GM19468 (cell line): ENCODE data around the gene ELF5.

Experiments
- ATAC-seq: cut with Tn5 transposase; IDR thresholded peaks from one replicate; pipeline ENCODE4 v1.9.1; 2021; ENCODE audit warnings: mild to moderate bottlenecking, moderate library complexity, moderate number of reproducible peaks; ENCODE audit not compliant: unreplicated experiment; ENCODE audit errors: extremely low read depth

The ELF5 gene

DNA sequence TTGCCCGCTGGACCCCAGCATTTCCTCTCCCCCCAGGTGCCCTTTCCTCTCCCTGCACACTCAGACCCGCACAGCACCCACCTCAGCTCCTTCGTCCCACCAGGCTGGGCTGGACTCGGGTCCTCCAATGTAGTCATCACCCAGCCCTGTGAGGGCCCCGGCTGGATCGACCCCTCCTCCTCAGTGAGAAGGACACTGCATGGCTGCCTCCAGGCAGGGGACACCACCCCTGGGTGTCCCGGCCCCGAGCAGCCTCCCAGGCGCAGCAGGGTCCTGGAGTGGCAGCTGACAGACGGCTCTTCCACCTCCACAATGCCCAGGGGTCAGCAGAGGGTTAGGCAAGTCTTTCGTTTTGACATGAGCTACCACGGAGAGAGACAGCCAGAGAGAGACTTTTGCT is 11.1 kb upstream of the ELF5 start:
- ATAC-seq, result no peak

DNA sequence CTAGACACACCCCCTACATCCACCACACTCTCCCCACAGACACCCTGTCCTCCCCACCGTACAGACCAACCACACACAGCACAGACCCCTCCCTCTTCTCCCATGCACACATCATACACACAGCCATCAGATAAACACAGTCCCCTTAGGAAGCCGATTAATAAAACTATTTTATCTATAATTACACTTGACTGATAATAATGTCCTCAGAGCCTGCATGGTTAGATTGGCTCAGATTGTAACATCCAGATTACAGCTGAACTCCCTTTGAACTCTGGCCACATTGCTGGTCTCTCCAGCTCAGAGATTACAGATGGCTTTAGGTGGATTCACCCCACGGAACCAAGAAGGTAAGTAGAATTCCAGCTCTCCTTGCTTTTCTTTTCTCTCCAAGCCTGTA is 9.5 kb upstream of the ELF5 start:
- no peak for ATAC-seq

DNA sequence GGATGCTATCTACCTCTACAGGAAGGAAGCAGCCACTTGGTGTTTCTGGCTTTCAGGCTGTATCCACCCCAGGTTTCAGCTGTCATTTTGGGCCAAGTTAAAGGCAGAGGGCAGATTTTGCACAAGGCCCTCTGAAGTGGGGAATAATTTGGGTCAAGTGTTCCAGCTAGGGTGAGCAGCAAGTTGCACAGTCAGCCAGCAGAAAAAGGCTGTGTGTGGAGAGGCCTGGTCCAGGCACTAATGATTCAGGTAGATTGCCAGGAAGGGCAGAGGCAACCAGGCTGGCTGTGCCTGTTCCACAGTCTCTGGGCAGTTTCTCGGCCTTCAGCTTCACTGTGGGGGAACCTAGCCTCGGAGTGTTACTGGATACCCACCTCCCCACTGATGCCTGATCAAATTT is 8.6 kb upstream of the ELF5 start:
- ATAC-seq, result no peak

DNA sequence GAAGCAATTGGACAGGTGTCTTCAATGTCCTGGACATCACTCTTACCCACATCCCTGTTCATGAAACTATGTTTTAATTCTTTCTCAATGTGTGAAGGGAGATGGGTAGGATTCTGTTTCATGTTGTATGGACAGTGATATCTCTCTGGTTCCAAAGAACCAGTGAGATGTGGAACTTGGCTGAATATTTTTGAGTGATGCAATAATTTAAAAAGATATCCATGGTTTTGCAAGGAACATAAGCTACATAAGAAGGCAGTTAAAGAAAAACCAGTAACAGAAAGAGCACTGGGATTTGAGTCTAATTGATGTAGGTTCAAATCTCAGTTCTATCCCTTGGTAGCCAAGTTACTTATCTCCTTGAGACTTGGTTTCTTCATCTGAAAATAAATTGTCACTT is 7.7 kb upstream of the ELF5 start:
- no peak for ATAC-seq

DNA sequence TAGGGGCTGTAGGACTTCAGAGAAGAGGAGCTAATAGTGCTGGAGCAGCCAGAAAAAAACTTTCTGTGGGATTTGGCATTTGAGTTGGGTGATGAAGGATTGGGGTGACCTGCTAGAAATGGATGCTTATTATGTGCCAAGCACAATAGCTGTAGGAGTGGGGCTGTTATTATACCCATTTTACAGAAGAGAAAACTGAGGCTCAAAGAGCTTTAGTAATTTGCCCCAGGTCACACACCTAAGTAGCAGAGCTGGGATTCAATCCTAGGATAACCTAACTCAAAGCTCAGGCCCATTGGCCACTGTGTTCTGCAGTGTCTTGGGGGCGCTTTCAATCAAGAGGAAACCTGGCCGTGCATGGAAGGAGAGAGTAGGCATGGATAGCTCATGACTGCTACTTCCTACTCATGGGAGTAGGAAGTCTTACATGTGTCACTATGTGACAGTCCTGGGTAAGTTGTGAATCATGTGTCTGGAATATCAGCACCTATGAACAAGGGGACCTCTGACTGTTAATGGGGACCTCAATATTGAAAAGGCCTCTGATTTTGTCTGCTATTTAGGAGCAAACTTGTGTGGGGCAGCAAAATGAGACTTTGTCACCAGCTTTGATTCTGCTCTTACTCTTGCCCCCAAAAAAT is 6.1 kb upstream of the ELF5 start:
- ATAC-seq, result no peak

DNA sequence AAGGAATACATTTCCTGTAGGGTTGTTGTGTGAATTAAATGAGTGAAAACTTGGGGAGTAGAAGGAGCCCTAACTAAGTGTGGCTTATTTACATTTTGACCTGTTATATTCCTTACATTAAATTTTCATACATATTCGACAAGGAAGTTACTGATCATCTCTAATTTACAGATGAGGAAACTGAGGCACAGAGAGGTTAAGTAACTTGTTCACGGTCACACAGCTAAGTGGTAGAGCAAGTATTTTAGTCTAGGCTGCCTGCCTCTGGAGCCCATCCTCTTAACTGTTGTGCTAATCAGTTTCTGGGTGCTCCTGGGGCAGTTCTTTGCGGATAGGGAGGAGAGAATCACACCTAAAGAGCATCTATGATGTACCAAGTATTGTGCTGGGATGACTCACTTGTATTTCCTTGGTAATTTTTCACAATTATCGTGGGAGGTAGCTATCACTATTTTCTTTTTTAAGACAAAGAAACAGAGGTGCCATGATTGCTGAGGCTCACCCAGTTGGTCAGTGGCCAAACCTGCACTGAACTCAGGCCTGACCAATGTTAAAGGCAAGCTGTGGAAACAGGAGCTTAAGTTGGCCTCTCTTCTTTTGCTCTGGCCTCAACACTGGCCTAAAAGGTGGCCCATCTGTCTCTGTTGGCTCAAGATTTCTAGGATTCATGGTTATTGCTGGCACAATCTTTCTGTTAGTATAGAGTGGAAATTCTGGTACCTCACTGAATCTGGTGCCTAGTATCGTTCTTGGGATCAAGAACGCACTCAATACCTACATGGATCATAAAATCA is 2.9 kb upstream of the ELF5 start:
- no peak for ATAC-seq

DNA sequence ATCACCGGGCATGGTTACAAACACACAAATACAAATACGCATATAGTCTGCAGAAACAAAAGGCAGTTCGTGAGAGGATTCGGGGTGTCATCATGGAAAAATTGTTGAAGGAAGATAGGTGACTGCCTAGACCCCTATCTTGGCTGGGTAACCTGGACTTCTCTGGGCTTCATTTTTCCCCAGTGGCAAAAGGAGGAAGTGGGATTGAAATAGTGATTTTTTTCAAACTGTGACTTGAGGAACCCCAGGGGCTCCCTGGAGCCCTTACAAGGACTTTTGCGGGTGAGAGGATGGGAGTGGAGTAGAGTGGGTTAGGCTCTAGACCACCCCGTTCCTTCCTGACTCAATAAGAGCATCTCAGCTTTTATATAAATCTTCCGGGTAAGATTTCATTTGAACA is 1.0 kb upstream of the ELF5 start:
- no peak for ATAC-seq

DNA sequence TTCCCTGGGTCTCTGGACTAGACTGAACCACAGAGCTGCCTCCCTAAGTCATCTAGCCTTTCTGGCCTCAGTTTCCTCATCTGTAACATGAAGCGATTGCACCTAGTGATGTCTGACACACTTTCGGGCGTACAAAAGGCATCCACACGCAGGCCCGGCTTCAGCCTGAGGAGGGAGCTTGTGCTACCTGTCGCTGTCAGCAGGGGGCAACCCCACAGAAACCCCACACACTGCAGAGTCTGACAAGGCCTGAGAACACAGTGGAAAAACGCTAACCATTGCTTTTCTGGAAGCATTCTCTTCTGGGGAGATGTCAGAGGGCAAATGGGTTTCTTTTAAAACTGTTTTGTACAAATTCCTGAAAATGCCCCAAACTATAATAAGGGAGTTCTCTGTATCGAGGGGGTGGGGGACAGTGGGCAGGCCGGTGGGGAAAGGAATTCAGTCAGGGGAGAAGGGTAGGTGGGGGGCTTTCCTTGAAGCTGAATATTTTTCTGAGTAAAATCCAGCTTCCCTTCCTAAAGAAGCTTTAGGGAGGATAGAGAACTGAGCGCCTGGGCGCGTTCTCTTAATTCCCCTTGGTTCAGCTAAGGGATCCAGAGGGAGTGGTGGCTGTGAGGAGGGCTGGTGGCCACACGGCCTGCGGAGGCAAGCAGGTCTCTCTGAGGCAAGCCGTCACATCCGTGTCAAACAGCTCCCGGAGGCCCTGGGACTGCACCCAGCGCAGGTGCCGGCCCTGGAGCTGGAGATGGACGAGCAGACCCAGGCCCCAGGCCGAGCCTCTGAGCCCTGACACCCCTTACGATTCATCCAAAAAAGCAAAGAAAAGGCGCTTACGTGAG is 533 bp downstream of the ELF5 start:
- ATAC-seq, result no peak

DNA sequence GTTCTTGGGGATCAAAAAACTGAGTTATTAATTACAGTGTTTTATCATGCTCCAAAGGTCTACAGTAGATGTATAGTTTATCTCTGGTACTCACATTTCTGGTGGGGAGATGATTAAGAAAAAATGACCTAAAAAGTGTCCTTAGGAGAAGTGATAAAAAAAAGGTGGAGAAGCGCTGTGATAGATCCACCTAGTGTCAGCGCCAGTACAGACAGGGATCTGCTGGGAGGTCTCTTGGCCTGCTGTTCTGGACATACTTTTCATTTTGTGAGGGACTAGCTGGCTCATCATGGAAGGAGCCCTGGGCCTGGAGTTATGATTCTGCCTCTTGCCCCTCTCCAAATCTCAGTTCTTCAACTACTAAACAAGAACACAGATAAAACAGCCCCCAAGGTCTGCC is 2.9 kb downstream of the ELF5 start:
- ATAC-seq, result no peak

DNA sequence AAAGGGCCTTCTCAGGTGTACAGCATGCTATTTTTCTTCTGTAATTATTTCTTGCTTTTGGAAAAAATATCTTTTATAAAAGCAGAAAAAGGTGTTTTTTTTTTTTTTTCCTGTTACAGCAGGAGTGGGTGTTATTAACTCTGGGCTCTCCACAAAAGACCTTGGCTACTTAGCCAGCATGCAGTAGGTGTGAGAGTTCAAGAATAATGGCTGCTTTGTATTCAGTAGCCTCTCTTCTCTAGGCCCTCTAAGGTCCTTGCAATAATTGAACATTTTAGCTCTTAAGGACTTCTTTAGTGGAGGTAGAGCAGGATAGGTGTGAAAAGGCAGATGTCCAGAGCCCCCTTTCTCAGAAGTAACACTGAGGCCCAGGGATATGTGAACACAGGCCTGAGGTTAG is 3.4 kb downstream of the ELF5 start:
- ATAC-seq, result no peak

DNA sequence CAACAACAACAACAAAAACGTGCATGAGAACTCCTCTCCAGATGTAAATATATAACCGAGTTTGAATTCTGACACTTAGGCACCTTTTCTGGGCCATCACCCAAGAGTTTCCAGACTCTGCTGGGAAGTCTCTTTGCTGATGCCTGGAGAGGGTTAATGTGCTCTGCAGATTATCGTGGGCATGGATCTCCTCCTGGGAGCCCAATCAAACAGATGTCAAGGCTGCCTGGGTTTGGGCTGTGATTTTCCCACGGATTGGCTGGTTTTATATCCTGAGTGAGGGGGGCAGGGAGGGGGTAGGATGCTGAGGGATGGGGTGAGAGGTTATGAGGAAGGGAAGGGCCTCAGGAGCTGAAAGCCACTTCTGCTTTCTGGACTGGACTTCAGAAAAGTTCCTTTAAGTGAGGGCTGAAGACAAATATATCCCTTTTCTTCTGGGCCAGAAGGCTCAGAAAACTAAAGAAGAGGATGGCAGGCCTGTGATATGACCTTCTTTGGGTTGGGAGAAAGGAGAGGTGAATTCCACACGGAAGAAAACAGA is 4.2 kb downstream of the ELF5 start:
- ATAC-seq, result no peak

DNA sequence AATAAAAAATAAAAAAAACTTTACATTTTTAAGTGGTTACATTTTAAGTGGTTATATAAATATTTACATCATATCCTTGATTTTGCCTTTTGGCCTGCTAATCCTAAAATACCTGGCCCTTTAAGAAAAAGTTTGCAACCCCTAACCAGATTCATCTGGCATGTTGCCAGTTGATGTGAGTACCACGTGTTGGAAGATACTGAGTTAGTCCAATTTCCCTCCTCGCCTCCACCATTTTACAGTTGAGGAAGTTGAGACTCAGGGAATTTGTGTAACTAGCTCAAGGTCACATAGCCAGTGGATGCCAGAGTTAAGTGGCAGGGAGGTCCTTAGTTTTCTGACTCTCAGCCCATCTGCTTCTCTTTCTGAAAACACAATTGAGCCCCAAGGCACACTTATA is 5.1 kb downstream of the ELF5 start:
- ATAC-seq, result no peak

DNA sequence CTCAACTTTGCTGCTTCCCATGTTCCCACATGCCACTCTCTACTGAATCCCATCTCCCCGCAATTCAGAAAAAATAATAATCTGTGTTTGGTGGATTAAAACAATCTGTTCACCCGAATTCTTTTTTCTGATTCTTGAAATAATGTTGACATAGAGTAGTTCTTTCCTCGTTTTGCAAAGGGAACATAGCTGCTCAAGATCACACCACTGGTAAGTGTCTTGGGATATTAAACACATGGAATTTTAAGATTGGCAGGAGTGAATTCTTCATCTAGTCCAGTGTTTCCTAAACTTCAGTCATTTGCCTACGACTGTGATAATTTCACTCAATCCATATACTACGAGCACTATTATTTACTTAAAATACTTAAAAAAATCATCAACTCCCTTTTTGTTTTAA is 6.0 kb downstream of the ELF5 start:
- ATAC-seq, result no peak

DNA sequence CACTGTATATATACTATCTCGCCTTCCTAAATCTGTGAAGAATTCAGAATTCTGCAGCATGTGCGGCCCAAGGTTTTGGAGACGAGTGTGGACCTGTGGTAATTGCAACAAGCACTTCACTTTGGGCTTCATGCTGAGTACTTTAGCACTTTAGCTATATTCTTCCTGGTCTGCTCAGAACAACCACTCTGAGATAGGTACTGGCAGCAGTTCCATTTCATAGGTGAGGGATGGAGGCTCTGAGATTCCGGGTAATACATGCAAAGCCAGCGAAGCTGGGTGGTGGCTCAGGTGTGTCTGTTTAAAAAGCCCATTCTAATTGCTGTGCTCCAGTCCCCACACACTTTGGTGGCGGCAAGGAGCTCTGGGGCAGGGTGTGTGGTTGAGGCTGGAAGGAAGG is 6.4 kb downstream of the ELF5 start:
- no peak for ATAC-seq

DNA sequence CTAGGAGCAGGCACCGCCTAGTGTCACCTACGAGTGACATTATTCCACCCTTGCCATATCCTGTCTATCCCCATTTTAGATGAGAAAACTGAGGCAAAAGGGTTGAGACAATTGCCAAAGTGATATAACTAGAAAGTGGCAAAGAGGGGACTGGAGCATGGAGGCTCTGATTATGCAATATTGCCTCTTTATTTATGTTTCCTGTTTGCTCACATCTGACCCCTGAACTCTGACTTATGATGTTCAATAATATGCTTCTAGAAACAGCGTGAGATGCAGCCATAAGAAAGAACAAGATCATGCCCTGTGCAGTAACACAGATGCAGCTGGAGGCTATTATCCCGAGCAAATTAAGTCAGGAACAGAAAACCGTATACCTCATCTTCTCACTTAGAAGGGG is 7.7 kb downstream of the ELF5 start:
- no peak for ATAC-seq

DNA sequence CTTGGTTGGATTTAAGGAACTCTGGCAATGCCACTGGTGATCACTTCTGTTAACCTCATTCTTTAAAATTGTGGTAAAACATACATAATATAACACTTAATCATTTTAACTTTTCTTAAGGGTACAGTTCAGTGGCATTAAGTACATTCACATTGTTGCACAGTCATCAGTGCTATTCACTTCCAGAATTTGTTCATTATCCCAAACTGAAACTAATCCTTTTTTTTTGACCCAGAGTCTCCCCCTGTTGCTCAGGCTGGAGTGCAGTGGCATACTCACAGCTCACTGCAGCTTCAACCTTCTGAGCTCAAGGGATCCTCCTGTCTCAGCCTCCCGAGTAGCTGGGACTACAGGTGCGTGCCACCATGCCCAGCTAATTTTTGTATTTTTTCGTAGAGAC is 10.6 kb downstream of the ELF5 start:
- no peak for ATAC-seq

DNA sequence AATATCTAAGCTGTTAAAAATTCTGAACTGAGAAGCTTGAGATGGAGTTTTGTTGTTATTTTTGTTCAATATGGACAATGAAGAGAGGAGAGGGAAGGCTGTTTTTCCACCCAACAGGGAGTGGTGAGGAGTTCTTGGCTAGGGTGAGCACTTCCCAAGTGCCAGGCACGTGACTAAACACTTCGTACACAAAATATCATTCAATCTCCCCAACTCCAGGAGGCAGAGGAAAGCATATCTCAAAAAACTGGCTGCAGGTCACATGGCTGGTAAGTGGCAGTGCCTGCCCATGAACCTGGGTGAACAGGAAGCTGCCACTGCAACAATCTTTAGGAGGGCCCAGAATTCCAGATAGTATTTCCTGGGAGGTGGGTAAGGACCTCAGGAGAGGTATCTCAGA is 11.6 kb downstream of the ELF5 start:
- ATAC-seq, result no peak

DNA sequence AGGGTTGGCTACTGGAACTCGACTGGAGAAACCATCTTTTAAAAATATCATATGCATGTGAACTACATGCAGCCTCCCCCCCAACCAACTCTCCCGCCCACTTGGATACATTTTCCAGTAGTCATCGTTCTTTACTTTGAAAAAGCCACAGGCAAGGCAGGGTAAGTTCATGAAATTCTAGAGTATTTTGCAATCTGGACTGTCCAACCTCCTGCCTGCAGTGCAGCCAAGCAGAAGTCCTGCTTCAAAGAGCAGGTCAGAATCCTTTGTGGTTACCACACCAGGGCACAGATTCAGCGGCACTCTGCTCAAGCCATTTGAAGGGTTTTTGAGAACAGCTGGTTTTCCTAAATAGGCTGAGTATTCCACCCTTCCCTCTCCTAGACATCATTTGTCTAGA is 12.1 kb downstream of the ELF5 start:
- no peak for ATAC-seq

DNA sequence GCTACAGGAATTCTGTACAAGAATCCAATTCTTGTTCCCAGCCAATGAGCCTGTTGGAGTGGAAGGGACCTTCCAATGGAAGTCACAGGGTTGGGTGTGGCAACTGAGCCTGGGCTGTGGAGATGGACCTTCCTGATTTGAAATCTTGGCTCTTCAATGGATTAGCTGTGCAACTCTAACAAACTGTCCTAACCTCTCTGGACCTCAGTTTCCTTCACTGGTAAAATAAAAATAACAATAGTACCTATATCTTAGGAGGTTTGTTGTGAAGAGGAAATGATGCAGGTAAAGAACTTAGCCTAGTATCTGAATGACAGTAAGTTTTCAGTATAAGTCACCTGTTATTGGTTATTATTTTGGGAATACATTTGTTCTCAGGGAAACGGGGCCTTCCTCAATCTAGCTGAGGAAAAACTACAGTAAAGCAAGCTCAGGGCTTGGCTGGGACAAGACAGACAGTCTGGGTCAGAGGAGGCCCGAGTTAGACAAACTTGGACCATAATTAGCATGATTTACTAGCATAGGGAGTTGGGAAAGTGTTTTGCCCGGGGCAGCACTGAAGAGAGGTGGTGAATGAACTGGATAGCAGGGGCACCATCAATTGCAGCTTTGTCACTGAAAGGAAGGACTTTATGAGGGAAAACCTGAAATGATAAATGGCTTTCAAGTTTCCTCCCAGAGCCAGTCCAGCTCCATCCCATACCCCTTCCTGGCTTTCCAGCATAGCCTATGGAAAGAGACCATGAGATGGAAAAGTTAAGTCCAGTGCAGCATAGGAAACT is 13.7 kb downstream of the ELF5 start:
- ATAC-seq, result no peak

DNA sequence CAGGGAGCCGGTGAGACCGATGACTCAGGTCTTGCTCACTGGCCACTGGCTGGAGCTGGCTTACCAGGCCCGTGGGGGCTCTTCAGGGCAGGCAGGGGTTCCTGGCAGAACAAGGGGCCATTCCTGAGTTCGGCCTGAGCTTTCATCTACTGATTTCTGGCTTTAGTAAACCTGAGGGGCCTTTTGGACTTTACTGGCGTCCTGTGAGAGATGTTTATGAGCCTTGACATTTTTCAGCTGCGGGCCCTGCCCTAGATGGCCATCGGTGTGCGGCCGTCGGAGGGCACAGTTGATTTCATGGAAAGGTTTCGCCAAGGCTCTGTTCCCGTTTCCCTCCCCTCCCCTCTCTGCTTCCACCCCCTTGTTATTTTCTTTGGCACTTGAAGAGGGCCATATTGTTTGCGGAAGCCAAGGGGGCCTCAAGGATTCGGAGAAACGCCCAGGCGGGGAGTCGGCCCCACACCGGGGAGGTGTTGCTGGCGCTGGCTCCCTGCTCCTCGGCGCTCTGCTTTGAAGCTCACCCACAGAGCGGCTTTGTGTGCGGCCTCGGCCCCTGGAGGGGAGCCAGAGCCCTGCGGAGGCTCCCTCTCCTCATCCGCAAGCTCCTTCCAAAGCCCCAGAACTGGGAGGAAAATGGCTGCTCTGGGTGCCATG is 17.7 kb downstream of the ELF5 start:
- no peak for ATAC-seq
